Suprapubic skin (tissue), 4 donors: ENCODE measurements around the gene LIPJ. TPM values are rescaled to one million over a fixed set of nuclear protein-coding genes. Genes with fewer than 3 reads are reported as not detected.

Experiments used
- DNase-seq, 2 donors: peaks; one replicate each; pipeline ENCODE4 v3.0.0-alpha.2; 2019; ENCODE audit warnings: low spot score in 2 of 2
- H3K27ac ChIP-seq: fragments of 200-600 bp; sonication (generic); one replicate; pipeline ENCODE4 v1.5.1; 2019
- H3K27me3 ChIP-seq: fragments of 200-600 bp; sonication (generic); one replicate; pipeline ENCODE4 v1.5.1; 2019
- H3K36me3 ChIP-seq: fragments of 200-600 bp; sonication (generic); one replicate; pipeline ENCODE4 v1.5.1; 2019
- H3K4me1 ChIP-seq: fragments of 200-600 bp; sonication (generic); one replicate; pipeline ENCODE4 v1.5.1; 2019
- H3K4me3 ChIP-seq: fragments of 200-600 bp; sonication (generic); one replicate; pipeline ENCODE4 v1.5.1; 2019; ENCODE audit warnings: mild to moderate bottlenecking
- H3K9me3 ChIP-seq: fragments of 200-600 bp; sonication (generic); one replicate; pipeline ENCODE4 v1.5.1; 2019
- CTCF ChIP-seq, 2 donors: fragments of 200-600 bp in 1 of 2; fragments of 450-650 bp in 1 of 2; sonication (generic) in 1 of 2; IDR thresholded peaks; one replicate each; pipeline ENCODE4 v1.5.1; 2016 to 2019; ENCODE audit warnings: antibody characterized with exemption in 2 of 2, mild to moderate bottlenecking in 1 of 2, moderate library complexity in 1 of 2
- EP300 ChIP-seq: sonication (generic); formaldehyde crosslinking; IDR thresholded peaks from one replicate; pipeline ENCODE4 v1.6.1; 2017; ENCODE audit warnings: antibody characterized with exemption
- POLR2A ChIP-seq, 2 donors: fragments of 450-650 bp; IDR thresholded peaks; one replicate each; pipeline ENCODE4 v1.6.1; 2017; ENCODE audit warnings: antibody characterized with exemption in 2 of 2, mild to moderate bottlenecking in 2 of 2, moderate library complexity in 2 of 2
- POLR2AphosphoS5 ChIP-seq, 3 donors: sonication (generic); formaldehyde crosslinking; IDR thresholded peaks; one replicate each; pipeline ENCODE4 v1.6.1; 2017; ENCODE audit warnings: antibody characterized with exemption in 3 of 3
- WGBS: methylation state at CpG from one replicate; pipeline ENCODE4 v1.1.5; 2018; 5-methylcytosine and 5-hydroxymethylcytosine counted together
- total RNA-seq, 4 donors: library from RNA; depleted of rRNA; stranded (reverse); fragments of >200 nt; gene quantifications; one replicate each; pipeline ENCODE4 v1.1.0, GENCODE V29; 2016

LIPJ gene
- under 1 TPM; 0.15 to 0.48 (median 0.37) TPM for total RNA-seq

- no peak for TF ChIP-seq POLR2AphosphoS5 (IDR thresholded peaks at IDR 0.05)
- no peak for TF ChIP-seq POLR2A (IDR thresholded peaks at IDR 0.05)
- no peak for TF ChIP-seq EP300
- no peak for TF ChIP-seq CTCF (IDR thresholded peaks at IDR 0.05)
- WGBS, result 88% methylated on average over 2 of the region's 2 CpGs
- no peak within 1 kb of the TSS for H3K27ac ChIP-seq
- DNase-seq, result no peak
- no peak within 1 kb of the TSS for H3K4me3 ChIP-seq
- no peaks in the 10 kb centered on the region for H3K9me3 ChIP-seq
- H3K36me3 ChIP-seq, result no peaks in the 10 kb centered on the region
- peaks cover 6% of the 10 kb centered on the region for H3K4me1 ChIP-seq
- no peaks in the 10 kb centered on the region for H3K27me3 ChIP-seq
Measured at GRCh38 chr10:88586462-88586861, at the start of gene LIPJ. Gene LIPJ, plus strand, starts transcription at chr10:88586762. Its CDS starts 3,926 bp downstream, at chr10:88590688.

- no peak for DNase-seq
- Histone ChIP-seq H3K27ac (no peak overlapping the region), H3K27me3 (no peaks in the 10 kb centered on the region), H3K36me3 (no peaks in the 10 kb centered on the region), H3K4me1 (peaks cover 32% of the 10 kb centered on the region), H3K9me3 (no peaks in the 10 kb centered on the region), H3K4me3 (no peak overlapping the region)
- 76% methylated on average over 2 of the region's 2 CpGs for WGBS
- TF ChIP-seq EP300 (no peak), CTCF (IDR thresholded peaks at IDR 0.05) (no peak)
Measured at GRCh38 chr10:88537322-88537721, 49.2 kb upstream of the LIPJ start.

GRCh38 chr10:88538048-88538447, 48.5 kb upstream of the LIPJ start:
- no peaks in the 10 kb centered on the region for H3K9me3 ChIP-seq

GRCh38 chr10:88540351-88540750, 46.2 kb upstream of the LIPJ start:
- Histone ChIP-seq H3K27ac (no peak overlapping the region), H3K36me3 (no peaks in the 10 kb centered on the region), H3K27me3 (no peaks in the 10 kb centered on the region), H3K4me1 (peaks cover 33% of the 10 kb centered on the region), H3K9me3 (no peaks in the 10 kb centered on the region), H3K4me3 (no peak overlapping the region)
- TF ChIP-seq CTCF (IDR thresholded peaks at IDR 0.05) (no peak), POLR2AphosphoS5 (IDR thresholded peaks at IDR 0.05) (no peak), POLR2A (IDR thresholded peaks at IDR 0.05) (no peak), EP300 (no peak)
- 62% methylated on average over 1 of the region's 1 CpG for WGBS
- DNase-seq, result no peak

More at GRCh38 chr10:88538048-88538447, 48.5 kb upstream of the LIPJ start:
- peaks cover 33% of the 10 kb centered on the region for H3K4me1 ChIP-seq
- no peak overlapping the region for H3K27ac ChIP-seq
- 40% methylated on average over 2 of the region's 2 CpGs for WGBS
- H3K27me3 ChIP-seq, result no peaks in the 10 kb centered on the region
- H3K36me3 ChIP-seq, result no peaks in the 10 kb centered on the region
- TF ChIP-seq CTCF (IDR thresholded peaks at IDR 0.05) (no peak), POLR2AphosphoS5 (IDR thresholded peaks at IDR 0.05) (peak in 1 of 3 donors; percentile 26), EP300 (no peak), POLR2A (IDR thresholded peaks at IDR 0.05) (no peak)
- no peak for DNase-seq
- no peak overlapping the region for H3K4me3 ChIP-seq

GRCh38 chr10:88541116-88541626, 45.4 kb upstream of the LIPJ start:
- Histone ChIP-seq H3K36me3 (no peaks in the 10 kb centered on the region), H3K27ac (peak overlapping the region; percentile 80), H3K4me3 (no peak overlapping the region), H3K9me3 (no peaks in the 10 kb centered on the region), H3K27me3 (no peaks in the 10 kb centered on the region), H3K4me1 (peaks cover 33% of the 10 kb centered on the region)
- no peak for DNase-seq
- TF ChIP-seq CTCF (IDR thresholded peaks at IDR 0.05), result no peak
- TF ChIP-seq EP300, result no peak
- TF ChIP-seq POLR2A (IDR thresholded peaks at IDR 0.05), result no peak
- TF ChIP-seq POLR2AphosphoS5 (IDR thresholded peaks at IDR 0.05), result no peak
- 37% methylated on average over 5 of the region's 5 CpGs for WGBS
